Measurements from ENCODE around the gene PTGS2. TPM values are rescaled to one million over a fixed set of nuclear protein-coding genes. Genes with fewer than 3 reads are reported as not detected.
A peak's percentile ranks its signal among the peaks of the same experiment; 100 is the strongest.

Gene PTGS2
- 29.4 and 29.9 TPM in 2 replicates for total RNA-seq (2014; rRNA removed; shearing (Covaris generic))

GRCh38 chr1:186680245-186681061 lies at the start of gene PTGS2:
Gene PTGS2 (minus strand): TSS chr1:186680423. CDS start chr1:186680290, 133 bp downstream.
- DNase-seq (ENCODE audit: low read depth): peak; percentile 92

DNA sequence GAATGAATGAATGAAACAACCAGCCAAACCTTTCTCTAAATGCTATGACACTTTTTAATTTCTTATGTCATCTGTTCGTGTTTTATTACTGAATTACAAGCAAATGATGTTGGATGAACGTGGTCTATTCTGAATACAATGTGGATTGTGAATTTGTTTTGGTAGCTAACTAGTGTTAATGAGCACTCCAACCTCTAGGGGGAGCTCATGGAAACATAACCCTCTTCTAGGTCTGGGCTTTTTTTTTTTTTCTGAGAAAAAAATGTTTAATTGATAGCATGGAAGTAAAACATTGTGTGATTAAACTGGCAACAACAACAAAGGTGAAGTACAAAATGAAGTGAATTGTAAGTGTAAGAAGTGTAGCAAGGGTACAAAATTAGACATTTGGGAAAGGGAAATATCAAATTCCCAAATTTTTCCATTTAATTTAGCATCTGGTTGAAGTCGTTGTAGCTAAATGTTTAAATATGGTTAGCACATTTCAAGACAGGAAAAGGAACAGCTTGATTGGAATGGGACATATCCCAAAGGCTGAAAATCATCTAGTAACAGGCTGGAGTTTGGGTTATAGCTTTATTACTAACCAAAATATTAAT lies 42.6 kb upstream of the PTGS2 start:
- peak; percentile 64 for DNase-seq (ENCODE audit: low read depth)

DNA sequence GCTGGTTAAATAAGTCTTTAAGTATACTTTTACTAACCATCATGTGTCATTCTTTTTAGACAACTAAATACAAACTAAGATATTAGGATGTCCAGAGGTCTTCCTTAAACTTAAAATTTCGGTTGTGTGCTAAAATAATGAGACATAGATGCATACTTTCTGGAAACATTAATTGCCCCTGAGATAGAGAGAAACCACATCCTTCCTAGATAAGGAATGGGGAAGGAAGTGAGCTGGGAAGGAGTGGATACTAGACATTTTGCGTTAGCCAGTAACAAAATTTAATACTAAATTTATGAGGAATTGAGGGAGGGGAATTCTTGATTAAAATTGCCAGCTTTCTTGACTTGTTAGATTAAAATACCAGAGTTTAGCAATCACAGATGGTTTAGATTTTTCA lies 37.1 kb upstream of the PTGS2 start:
- no peak for DNase-seq (ENCODE audit: low read depth)

DNA sequence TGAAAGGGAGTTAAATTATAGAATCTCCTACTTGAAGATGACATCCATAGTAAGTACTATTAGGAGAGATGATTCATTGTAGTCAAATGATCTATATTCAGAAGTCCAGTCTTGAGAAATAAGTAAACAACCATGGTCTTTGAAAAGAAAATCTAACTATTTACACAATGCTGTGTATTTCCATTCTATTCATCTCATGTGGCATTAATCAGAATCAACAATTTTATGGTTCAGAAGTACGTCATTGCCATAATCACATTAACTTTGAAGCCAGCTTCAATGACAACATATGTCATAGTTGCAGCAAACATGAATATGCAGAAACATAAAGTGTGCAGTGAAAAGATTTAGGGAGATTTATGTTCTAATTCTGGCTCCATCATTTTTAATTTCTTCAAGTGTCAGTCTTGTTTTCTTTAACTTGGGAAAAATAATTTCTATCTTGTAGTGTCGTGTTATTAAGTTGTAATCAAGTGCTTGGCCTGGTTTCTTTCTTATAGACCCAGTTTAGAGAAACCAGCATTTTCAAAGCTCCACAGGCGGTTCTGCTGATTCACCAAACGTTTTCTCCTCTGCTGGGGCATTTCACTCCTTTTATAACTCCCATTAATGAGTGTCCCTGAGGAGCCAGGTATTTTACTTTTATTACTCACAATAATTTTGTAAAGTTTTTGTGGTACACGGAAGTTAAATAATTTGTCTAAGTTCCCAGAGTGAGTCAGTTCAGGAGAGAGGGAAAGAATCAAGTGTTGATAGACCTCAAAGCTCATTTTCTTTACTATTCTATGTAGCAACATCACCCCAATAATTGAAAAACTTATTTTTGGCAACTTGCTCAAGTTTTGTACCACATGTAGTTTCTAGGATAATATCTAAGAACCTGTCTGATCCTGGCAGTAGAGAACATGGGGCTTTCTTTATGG lies 35.9 kb upstream of the PTGS2 start:
- peak; percentile 37 for DNase-seq (ENCODE audit: low read depth)

DNA sequence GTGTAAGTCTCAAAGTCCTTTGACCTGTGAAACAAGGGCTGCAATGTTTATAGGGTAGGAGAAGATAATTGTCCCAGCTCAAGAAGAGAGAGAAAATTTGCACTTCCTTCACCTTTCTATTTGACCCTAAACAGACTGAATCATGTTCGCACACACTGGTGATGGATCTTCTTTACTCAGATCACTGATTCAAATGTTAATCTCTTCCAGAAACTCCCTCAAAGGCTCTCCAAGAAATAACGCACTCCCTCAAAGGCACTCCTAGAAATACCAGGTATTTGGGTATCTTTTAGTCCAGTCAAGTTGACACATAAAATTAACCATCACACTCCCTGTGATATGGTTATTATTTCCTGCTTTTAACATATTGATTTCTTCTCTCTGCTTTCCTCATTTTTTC lies 30.5 kb upstream of the PTGS2 start:
- DNase-seq (ENCODE audit: low read depth): no peak

- no peak for DNase-seq (ENCODE audit: low read depth)
These were observed 28.5 kb upstream of the PTGS2 start for GRCh38 chr1:186708694-186709097.

- no peak for DNase-seq (ENCODE audit: low read depth)
These were observed 23.1 kb upstream of the PTGS2 start for GRCh38 chr1:186703209-186703766.

DNA sequence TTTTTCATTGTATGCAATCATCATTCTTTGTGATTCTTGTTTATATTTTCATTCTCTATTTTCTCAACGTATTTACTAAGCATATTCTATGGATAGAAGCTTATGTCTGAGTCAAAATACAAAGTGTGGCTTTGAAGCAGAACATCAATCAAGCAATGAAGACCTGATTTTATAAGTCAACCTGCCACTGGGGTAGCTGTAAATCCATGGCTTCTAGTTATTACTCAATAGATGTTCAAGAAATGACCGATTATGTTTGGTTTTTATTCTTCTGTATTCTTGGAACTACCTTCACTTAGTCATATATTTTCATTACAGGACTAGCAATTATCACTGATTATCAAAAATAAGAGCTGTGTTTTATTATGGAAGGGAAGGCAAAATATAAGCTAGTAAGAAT lies 20.5 kb upstream of the PTGS2 start:
- no peak for DNase-seq (ENCODE audit: low read depth)

GRCh38 chr1:186699519-186699918 lies 19.3 kb upstream of the PTGS2 start:
- DNase-seq (ENCODE audit: low read depth): no peak

DNA sequence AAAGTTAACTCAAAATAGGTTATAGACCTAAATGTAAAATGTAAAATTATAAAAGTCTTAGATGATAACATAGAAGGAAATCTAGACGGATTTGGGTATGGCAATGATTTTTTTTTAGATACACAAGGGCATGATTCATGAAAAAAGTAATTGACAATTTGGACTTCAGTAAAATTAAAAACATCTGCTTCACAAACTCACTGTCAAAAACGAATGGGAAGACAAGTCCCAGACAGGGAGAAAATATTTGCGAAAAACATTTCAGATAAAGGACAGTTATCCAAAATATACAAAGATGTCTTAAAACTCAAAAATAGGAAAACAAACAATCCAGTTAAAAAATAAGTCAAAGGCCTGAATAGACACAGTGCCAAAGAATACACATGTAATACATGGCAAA lies 9.7 kb upstream of the PTGS2 start:
- no peak for DNase-seq (ENCODE audit: low read depth)

DNA sequence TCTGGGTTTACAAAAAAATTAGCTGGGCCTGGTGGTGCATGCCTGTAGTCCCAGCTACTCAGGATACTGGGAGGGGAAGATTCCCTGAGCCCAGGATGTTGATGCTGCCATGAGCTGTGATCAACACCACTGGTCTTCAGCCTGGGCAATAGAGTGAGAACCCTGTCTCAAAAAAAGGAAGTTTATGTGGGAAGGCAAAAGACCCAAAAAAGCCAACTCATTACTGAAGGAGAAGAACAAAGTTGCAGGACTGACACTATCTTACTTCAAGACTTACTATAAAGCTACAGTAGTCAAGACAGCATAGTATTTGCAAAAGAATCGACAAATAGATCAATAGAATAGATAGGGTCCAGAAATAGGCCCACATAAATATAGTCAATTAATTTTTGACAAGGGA lies 9.2 kb upstream of the PTGS2 start:
- no peak for DNase-seq (ENCODE audit: low read depth)

DNA sequence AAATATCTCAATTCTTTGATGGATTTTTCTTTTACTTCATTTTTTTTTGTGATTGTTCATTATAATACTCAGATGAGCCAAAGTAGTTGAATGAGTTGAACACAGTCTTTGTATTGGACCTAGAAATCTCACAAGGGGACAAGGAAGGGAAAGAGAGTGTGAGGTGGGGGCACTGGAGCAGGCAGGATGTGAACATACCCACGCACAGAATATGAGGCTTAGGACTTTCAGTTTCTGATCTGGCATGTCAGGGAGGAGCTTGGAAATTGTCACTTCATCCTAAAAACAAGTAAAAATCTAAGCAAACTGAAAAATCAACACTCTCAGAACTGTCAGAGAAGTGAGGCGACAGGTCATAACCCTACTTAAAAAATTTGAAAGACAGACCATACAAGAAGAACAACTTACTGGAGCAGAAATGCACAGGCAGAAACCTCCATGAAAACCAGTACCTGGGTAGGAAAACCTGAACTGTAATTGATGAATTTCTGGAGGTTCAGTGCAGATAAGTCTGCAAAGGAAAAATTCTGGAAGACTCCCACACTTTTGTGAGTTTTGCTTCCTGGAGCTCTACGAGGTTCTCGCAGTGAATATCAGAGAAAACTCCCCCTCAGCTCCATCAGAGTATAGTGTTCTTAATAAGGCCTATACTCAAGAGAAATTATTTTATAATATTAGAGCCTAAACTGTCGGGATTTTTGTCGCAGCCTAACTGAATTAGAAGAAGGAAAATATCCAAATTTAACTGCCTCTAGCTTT lies 3.6 kb upstream of the PTGS2 start:
- DNase-seq (ENCODE audit: low read depth): peak; percentile 42

DNA sequence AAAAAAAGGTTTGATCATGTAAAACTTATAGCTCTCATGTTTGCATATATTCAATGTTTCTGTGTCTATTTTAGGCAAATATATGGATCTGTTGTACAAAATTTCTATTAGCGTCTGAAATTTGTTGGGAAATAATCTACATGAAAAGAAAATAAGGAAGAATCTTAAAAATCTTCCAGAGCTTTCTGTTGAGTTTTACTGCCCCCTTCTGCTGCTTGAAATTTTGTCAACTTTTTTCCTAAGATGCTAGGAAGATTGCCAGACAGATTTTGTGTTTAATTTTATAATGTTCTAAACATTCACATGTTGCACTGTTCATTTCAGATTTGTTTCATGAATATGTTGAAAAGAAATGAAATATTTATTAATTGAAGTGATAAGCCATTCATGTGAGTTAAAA lies 2.5 kb upstream of the PTGS2 start:
- peak; percentile 48 for DNase-seq (ENCODE audit: low read depth)

GRCh38 chr1:186681801-186682200 lies 1.6 kb upstream of the PTGS2 start:
- no peak for DNase-seq (ENCODE audit: low read depth)

DNA sequence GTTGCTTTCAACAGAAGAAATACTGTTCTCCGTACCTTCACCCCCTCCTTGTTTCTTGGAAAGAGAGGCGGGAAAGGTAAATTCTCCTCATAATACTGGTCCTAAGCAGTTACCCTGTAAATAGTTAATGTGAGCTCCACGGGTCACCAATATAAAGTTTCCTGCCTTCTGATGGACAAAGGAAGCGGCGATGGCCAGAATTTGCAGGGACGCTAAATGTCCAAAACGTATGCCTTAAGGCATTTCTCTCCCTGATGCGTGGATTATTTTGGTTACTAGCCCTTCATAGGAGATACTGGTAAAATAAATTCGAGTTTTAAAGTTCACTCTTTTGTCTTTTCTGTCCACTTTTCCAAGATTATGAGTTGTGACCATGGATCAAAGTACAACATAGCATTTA lies 898 bp upstream of the PTGS2 start:
- no peak for DNase-seq (ENCODE audit: low read depth)

- DNase-seq (ENCODE audit: low read depth): no peak
These were observed 339 bp downstream of the PTGS2 start for GRCh38 chr1:186679924-186680244.

GRCh38 chr1:186678155-186678554 lies 2.1 kb downstream of the PTGS2 start:
- no peak for DNase-seq (ENCODE audit: low read depth)

- DNase-seq (ENCODE audit: low read depth): no peak
These were observed 7.6 kb downstream of the PTGS2 start for GRCh38 chr1:186672596-186672995.

DNA sequence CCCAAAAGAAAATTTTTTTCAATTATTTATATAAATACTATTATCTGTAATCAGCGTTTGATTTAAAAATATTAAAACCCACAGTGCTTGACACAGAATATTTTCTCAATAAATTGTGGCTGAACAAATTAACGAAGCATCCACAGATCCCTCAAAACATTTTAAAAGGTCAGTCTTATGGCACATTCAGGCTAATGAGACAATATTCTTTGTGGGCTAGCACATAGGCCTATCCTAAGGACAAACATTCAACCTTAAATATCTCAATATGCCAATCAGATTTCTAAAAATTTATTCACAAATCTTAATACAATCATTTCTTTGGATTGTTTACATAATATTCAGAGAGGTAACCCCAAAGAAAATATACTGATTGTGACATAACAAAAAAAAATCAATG lies 8.1 kb downstream of the PTGS2 start:
- DNase-seq (ENCODE audit: low read depth): no peak

GRCh38 chr1:186671136-186671825 lies 8.9 kb downstream of the PTGS2 start:
- no peak for DNase-seq (ENCODE audit: low read depth)
